KBM-7 (cell line): Measurements from ENCODE around the gene DGAT2.
"Not testable (repeated sequence)": the region's sequence is repeated elsewhere in the genome, so short reads cannot be mapped to it uniquely, and the experiment has no call there.

Experiments used
- DNase-seq: peaks from one replicate; pipeline ENCODE4 v3.0.0-alpha.2; 2015
- in situ Hi-C: fragments of 300-500 bp; cut with MboI; formaldehyde crosslinking; loops from 2 replicates; pipeline ENCODE4 v1.14.3; 2020; ENCODE audit warnings: low sequenced_read_pairs, low pct_unique_long_range_greater_than_20kb, mixed read lengths

DGAT2 gene, protein sequence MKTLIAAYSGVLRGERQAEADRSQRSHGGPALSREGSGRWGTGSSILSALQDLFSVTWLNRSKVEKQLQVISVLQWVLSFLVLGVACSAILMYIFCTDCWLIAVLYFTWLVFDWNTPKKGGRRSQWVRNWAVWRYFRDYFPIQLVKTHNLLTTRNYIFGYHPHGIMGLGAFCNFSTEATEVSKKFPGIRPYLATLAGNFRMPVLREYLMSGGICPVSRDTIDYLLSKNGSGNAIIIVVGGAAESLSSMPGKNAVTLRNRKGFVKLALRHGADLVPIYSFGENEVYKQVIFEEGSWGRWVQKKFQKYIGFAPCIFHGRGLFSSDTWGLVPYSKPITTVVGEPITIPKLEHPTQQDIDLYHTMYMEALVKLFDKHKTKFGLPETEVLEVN

DNA sequence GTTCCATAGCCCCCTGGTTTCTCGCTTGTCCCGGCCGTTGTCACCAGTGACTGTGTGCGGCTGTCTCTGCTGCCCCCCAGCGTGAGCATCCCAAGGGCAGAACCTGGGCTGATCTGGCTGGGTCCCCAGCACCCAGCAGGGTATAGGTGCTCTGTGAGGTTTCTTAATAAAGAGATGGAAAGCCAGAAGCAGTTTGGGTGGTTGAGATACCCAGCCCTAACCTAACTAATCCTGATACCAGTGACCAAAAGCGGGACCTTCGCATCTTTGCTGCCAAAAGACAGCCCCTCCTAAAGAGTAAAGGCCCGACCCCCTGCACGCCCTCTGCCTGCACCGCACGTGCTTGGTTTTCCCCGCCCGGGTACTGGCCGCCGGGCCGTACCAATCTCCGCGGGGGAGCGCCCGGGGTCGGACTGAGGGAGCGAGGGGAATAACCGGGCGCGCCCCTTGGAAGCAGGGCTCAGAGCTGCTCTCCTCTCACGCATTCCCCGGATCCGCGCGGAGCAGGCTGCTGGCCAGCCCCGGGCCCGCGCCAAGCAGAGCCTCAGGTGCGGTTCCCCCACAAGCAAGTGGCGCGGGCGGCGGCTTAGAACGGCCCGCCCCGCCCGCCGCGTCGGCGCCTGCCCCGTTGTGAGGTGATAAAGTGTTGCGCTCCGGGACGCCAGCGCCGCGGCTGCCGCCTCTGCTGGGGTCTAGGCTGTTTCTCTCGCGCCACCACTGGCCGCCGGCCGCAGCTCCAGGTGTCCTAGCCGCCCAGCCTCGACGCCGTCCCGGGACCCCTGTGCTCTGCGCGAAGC lies at the start of gene DGAT2:
Gene DGAT2, plus strand, starts transcription at position 667 of the 797 bp plus-strand sequence. CDS start 214 bp downstream, outside the sequence.
- peak; percentile 81 for DNase-seq
- in situ Hi-C loops, result no loop called here

- DNase-seq, result no peak
- in situ Hi-C loops, result no loop called here
Observed at GRCh38 chr11:75719340-75720239, 49.0 kb upstream of the DGAT2 start.

DNA sequence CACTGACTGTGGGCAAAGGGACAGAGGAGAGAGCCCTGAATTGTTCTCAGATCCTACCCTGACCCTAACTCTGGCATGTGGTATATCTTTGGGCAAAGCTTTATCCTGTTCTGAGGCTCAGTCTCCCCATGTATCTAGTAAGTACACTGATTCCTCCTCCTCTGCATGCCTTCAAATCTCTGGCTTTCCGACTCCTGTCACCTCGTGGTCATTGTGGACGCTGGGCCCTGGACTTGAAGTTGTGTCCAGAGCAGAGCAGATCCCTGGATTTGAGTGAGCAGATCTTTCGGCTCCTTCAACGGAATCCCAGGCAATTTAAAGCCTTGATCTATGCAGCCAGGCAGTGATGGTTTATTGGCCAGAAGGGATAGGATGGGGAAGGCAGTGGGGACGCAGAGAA lies 47.9 kb upstream of the DGAT2 start:
- in situ Hi-C loops, result no loop called here
- DNase-seq, result no peak

DNA sequence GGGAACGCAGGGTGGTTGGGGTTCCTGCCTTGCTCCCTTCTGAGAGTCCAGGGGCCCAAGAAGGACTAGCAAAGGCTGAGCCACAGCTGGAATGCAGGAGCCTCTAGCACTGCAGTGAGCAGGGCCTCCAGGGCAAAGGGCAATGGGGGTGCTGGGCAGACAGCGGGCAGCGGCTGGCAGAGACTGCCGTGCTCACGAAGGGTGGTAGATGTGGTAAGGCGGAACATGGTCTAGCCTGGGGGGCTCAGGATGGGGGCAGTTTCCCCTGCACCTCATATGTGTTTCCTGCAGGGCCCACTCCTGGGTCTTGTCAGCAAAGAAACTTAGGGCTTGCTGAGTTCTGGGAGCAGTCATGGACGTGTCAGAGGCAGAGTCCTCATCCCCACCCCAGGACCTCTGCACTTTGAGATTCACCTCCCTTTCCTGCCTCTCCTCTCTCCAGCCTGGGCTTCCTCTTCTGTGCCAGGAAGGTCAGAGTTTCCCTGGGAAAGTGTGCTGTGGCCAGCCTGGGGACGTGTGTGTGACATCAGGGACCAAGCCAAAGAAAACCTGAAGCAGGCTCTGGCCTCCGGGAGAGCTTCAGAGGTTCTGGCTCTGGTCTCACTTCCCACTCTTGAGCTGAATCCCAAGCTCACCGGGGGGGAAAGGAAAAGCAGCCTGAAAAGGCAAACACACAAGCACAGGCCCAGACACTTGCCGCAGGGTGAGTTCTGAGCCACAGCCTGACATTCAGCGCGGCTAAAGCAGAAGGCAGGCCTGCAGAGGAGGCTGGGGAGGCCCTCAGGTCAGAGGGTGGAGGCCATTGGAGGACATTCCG lies 46.5 kb upstream of the DGAT2 start:
- DNase-seq, result no peak
- in situ Hi-C loops, result no loop called here

GRCh38 chr11:75722669-75723042 lies 45.9 kb upstream of the DGAT2 start:
- in situ Hi-C loops, result no loop called here
- DNase-seq, result no peak

GRCh38 chr11:75725547-75726320 lies 42.8 kb upstream of the DGAT2 start:
- no peak for DNase-seq
- in situ Hi-C loops, result no loop called here

DNA sequence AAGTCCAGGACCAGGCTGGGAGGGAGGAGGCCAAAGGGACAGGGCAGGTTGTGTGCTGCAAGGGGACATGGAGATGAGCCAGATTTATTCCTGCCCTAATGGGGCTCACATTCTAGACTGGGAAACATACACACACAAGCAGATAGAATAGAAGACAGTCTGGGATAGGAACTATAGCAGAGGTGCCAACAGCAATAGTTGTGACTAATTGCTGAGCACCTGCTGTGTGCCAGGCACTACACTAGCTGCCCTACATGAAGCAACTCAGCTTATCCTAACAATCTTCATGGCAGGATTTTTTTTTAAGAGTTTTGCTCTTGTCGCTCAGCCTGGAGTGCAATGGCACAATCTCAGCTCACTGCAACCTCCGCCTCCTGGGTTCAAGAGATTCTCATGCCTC lies 39.6 kb upstream of the DGAT2 start:
- DNase-seq, result no peak
- in situ Hi-C loops, result no loop called here

DNA sequence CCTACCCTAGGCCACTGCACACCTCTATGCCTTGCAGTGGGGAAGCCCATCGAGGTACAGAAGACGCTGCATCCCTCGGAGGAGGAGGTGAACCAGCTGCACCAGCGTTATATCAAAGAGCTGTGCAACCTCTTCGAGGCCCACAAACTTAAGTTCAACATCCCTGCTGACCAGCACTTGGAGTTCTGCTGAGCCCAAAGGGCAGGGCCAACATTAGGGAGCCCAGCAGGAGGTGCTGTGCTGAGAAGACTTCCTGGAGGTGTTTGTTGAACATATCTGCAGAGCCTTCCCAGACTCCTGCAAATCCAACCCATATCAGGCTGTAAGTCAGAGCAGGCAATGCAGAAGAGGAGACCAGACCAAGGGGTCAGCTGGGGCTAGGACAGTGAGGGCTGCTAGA lies 37.5 kb upstream of the DGAT2 start:
- no peak for DNase-seq
- in situ Hi-C loops, result no loop called here

- DNase-seq, result no peak
- in situ Hi-C loops, result no loop called here
Observed at GRCh38 chr11:75733071-75733430, 35.5 kb upstream of the DGAT2 start.

GRCh38 chr11:75733431-75734107 lies 35.0 kb upstream of the DGAT2 start:
- peak; percentile 83 for DNase-seq
- in situ Hi-C loops, result no loop called here

DNA sequence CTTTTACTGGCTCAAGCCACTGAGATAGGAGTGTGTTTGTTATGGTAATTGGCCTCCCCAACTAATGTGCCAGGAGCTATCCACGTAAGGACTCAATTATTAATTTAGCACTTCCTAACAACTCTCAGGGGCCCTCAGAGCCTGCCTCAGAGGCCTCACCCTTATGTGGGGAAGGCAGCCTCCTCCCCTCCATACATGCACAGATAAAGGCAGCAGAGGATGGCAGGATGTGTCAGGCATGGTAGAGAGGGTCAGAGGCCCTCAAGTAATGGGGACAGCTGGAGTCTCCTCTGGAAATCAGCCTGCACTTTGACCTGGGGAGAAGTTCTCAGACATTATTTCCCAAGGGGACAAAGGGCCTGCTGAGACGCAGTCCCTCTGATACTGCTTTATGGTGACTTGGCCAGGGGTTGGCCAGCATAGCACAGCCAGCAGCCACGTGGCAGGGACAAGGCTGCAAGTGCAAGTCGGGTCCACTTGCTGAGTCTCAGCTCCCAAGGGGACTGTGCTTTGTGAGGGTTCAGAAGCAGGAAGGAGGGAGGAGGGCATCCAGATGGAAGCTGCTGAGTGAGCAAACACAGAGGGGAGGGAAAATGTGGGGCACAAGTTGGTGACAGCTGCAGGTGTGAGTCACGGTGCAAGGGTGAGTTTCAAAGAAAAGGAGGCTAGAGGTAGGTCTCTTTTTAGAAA lies 33.9 kb upstream of the DGAT2 start:
- in situ Hi-C loops, result no loop called here
- no peak for DNase-seq

GRCh38 chr11:75735181-75735845 lies 33.3 kb upstream of the DGAT2 start:
- in situ Hi-C loops, result no loop called here
- DNase-seq, result no peak

GRCh38 chr11:75737314-75737713 lies 31.3 kb upstream of the DGAT2 start:
- in situ Hi-C loops, result no loop called here
- no peak for DNase-seq

DNA sequence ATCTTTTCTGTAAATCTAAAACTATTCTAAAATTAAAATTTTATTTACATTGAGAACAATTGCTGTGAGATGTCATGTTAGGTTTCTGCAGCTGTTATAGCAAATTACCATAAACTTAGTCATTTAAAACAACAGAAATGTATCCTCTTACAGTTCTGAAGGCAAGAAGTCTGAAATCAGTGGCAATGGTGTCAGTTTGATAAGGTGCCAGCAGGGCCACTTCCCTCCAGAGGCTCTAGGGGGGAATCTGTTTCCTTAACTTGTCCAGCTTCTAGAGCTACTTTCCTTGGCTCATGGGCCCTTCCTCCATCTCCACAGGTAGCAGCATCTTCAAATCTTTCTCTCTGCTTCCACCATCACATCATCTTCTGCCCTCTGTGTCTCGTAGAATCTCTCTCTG lies 27.9 kb upstream of the DGAT2 start:
- in situ Hi-C loops, result no loop called here
- no peak for DNase-seq

- DNase-seq, in situ Hi-C loops: not testable (repeated sequence)
Observed at GRCh38 chr11:75743159-75743558, 25.4 kb upstream of the DGAT2 start.

DNA sequence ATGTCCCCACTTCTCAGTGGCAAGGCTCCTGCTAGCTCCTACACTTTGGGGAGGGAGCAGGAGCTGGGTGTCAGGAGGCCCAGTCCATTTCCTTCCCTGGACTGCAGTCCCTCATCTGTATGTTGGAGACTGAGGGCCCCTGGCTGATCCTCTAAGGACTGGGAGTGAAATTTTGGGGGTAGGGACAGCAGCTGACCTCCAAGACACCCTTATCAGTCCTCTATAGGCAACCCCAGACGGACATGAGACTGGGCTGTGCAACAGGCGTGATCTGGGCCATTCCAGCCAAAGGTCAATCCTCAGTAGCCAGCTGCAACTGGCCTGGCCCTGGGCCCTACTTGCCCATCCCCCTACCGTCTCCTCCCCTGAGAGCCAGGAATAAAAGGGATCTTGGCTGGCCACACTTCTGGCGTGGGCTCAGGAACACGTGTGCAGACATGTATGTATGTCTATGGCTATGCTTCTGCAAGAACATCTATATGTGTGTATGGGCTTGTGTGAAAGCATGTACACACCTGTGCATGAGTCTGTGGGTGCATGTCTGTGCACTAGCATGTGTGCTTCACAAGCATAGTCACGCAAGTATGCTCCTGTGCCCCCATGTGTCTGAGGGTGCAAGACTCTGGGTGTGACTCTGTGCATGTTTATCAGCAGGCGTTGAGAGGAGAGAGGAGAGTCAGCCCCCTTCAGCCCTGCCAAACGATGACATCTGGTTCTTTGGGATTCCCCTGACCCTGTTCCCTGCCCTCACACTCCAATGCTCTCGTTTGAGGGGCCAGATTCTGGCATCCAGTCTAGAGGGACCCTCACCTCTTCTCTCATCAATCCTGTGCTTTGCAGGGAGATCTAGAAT lies 24.6 kb upstream of the DGAT2 start:
- no peak for DNase-seq

More for the DNA sequence above, 24.6 kb upstream of the DGAT2 start:
- in situ Hi-C loops, result no loop called here
